ENCODE measurements around the gene ARID2. TPM values are rescaled to one million over a fixed set of nuclear protein-coding genes. Genes with fewer than 3 reads are reported as not detected.

Gene ARID2
- total RNA-seq, 2 experiments from 2014 or later, result 33.2 to 33.4 TPM

DNA sequence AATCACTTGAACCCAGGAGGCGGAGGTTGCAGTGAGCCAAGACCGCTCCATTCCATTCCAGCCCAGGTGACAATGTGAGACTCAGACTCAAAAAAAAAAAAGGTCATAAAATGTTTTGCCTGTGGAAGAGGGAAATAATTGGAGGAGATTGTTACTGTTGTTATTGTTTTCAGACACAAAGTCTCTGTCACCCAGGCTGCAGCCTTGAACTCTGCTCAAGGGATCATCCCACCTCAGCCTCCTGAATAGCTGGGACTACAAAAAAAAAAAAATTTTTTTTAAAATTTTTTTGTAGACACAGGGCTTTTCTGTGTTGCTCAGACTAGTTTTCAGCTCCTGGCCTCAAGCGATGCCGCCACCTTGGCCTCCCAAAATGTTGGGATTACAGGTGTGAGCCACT is 33.9 kb downstream of the ARID2 start:
- ATAC-seq (no peak), DNase-seq (no peak)
- no peaks in the 10 kb centered on the region for H3K27me3 Mint-ChIP-seq
- ChIA-PET POLR2A (no interaction called here), CTCF (interaction anchor here (0.8 to 1.9 kb wide), 9 partner anchors 10 to 226 kb away, joined by 3 to 11 read pairs (median 4); no protein-coding TSS in a partner anchor)
- peaks cover 47% of the 10 kb centered on the region for H3K4me1 Mint-ChIP-seq (ENCODE audit: low read depth)
- H3K36me3 Mint-ChIP-seq (ENCODE audit: low read depth), result peaks cover 19% of the 10 kb centered on the region
- H3K4me3 Mint-ChIP-seq, result no peak overlapping the region
- H3K9me3 Mint-ChIP-seq, result peaks cover 1% of the 10 kb centered on the region
- H3K27ac Mint-ChIP-seq, result no peak overlapping the region
- TF ChIP-seq, protein P1, sequence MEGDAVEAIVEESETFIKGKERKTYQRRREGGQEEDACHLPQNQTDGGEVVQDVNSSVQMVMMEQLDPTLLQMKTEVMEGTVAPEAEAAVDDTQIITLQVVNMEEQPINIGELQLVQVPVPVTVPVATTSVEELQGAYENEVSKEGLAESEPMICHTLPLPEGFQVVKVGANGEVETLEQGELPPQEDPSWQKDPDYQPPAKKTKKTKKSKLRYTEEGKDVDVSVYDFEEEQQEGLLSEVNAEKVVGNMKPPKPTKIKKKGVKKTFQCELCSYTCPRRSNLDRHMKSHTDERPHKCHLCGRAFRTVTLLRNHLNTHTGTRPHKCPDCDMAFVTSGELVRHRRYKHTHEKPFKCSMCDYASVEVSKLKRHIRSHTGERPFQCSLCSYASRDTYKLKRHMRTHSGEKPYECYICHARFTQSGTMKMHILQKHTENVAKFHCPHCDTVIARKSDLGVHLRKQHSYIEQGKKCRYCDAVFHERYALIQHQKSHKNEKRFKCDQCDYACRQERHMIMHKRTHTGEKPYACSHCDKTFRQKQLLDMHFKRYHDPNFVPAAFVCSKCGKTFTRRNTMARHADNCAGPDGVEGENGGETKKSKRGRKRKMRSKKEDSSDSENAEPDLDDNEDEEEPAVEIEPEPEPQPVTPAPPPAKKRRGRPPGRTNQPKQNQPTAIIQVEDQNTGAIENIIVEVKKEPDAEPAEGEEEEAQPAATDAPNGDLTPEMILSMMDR (IDR thresholded peaks at IDR 0.05), result no peak
- intact Hi-C loops (cut with micrococcal nuclease), result no loop called here

DNA sequence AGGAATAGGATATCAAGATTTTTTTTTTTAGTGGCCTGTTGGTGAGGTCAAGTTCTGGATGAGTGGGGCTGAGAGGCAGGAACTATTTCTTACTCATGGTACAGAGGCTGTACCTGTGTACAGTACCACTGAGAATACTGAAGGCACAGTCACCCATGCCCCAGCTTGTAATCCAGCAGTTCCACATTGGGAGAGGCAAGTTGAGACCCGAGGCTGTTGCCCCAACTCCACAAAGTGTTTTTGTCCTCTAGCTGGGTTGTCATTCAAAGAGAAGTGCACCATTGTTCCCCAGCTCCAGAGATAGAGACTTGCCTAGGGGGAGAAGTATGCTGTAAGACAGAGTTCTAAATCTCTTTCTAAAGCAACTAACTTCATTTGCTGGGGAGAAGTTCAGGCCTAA is 38.7 kb downstream of the ARID2 start:
- peaks cover 31% of the 10 kb centered on the region for H3K36me3 Mint-ChIP-seq (ENCODE audit: low read depth)
- TF ChIP-seq, protein P1 (IDR thresholded peaks at IDR 0.05), result no peak
- DNase-seq (no peak), ATAC-seq (no peak)
- ChIA-PET POLR2A (interaction anchor here (1.0 kb wide), 1 partner anchor 145 kb away, joined by 3 read pairs; no protein-coding TSS in a partner anchor), CTCF (interaction anchor here (1.2 kb wide), 2 partner anchors 24 to 224 kb away, joined by 3 to 4 read pairs; no protein-coding TSS in a partner anchor)
- no peak overlapping the region for H3K4me3 Mint-ChIP-seq
- no peaks in the 10 kb centered on the region for H3K27me3 Mint-ChIP-seq
- peaks cover 42% of the 10 kb centered on the region for H3K4me1 Mint-ChIP-seq (ENCODE audit: low read depth)
- peaks cover 7% of the 10 kb centered on the region for H3K9me3 Mint-ChIP-seq
- no peak overlapping the region for H3K27ac Mint-ChIP-seq
- intact Hi-C loops (cut with micrococcal nuclease), result no loop called here

DNA sequence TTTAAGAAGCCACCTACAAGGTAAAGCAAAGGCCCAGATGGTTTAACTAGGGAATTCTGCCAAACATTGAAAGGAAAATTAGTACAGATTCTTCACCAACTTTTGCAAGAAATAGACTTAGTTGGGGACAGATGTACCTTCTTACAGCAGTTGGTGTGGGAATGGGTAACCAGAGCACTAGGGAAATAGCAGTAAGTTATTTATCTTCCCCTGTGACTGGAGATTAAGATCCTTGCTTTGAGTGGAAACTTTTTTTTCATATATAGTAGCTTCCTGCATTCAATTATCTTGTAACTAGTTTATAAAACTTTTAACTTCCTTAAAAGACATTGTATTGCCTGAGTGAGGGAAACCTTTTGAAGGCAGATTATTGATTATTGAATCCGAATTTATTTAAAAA is 44.2 kb downstream of the ARID2 start:
- Mint-ChIP-seq H3K27ac (no peak overlapping the region), H3K36me3 (ENCODE audit: low read depth) (peaks cover 9% of the 10 kb centered on the region), H3K27me3 (no peaks in the 10 kb centered on the region), H3K9me3 (peaks cover 2% of the 10 kb centered on the region), H3K4me1 (ENCODE audit: low read depth) (peaks cover 32% of the 10 kb centered on the region), H3K4me3 (no peak overlapping the region)
- ChIA-PET CTCF (interaction anchor here (1.1 kb wide), 1 partner anchor 11 kb away, joined by 4 read pairs; no protein-coding TSS in a partner anchor), POLR2A (no interaction called here)
- ATAC-seq (no peak), DNase-seq (no peak)
- intact Hi-C loops (cut with micrococcal nuclease), result no loop called here
- TF ChIP-seq, protein P1 (IDR thresholded peaks at IDR 0.05), result no peak

DNA sequence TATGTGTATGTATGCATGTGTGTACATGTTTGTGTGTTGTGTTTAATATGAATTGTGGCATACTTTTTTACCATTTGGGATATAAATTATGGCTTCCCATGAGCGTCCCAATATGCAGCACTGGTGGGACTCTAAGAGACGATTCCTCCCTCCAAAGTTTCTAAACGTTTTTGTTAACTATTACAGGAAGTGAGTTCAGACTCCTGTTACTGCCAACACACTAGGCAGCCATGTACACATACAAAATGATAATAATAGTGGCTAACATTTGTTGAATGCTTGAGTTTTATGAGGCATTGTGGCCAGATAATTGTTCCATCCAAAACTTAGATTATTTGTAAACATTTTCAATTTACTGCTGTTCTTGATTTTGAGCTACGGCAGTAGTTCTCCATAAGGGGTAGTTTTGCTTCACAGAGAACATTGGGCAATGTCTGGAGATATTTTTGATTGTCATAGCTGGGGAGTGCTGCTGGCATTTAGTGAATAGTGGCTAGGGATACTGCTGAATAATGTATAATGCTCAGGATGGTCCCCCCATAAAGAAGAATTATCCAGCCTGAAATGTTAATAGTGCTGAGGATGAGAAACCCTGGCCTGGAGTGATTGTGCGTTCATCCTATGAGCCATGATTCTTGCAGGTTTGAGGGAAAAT is 45.1 kb downstream of the ARID2 start:
- ChIA-PET CTCF (interaction anchor here (1.1 to 1.6 kb wide), 2 partner anchors 12 kb away, joined by 4 to 6 read pairs; no protein-coding TSS in a partner anchor), POLR2A (interaction anchor here (0.6 to 0.7 kb wide), 2 partner anchors 44 to 120 kb away, joined by 3 to 4 read pairs; no protein-coding TSS in a partner anchor)
- H3K27me3 Mint-ChIP-seq, result no peaks in the 10 kb centered on the region
- peaks cover 3% of the 10 kb centered on the region for H3K36me3 Mint-ChIP-seq (ENCODE audit: low read depth)
- TF ChIP-seq, protein P1 (IDR thresholded peaks at IDR 0.05), result no peak
- ATAC-seq (no peak), DNase-seq (no peak)
- no peak overlapping the region for H3K4me3 Mint-ChIP-seq
- intact Hi-C loops (cut with micrococcal nuclease), result no loop called here
- H3K9me3 Mint-ChIP-seq, result no peaks in the 10 kb centered on the region
- peaks cover 28% of the 10 kb centered on the region for H3K4me1 Mint-ChIP-seq (ENCODE audit: low read depth)
- no peak overlapping the region for H3K27ac Mint-ChIP-seq

DNA sequence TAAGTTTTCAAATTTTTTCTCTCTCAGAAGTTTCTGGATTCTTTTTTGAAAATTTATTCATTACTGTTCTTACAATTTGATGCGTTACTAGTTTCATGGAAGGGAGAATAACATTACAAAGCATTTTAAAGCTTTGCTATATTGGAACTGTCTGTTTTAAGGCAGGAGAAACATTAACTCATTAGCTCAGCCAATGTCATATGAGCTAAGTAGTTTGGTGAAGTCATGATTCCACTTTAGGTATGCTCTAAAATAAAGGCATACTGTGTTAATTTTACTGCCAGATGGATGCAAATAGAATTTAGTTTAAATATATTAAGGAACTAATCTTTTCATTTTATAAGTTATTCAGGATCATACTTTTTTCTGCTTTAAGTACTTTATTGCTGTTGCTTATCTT is 46.0 kb downstream of the ARID2 start:
- CTCF ChIA-PET, result interaction anchor here (1.6 to 1.8 kb wide), 2 partner anchors 10 to 13 kb away, joined by 4 to 6 read pairs; no protein-coding TSS in a partner anchor
- Mint-ChIP-seq H3K27ac (no peak overlapping the region), H3K36me3 (ENCODE audit: low read depth) (peaks cover 2% of the 10 kb centered on the region), H3K27me3 (no peaks in the 10 kb centered on the region), H3K4me3 (no peak overlapping the region), H3K4me1 (ENCODE audit: low read depth) (peaks cover 25% of the 10 kb centered on the region), H3K9me3 (no peaks in the 10 kb centered on the region)
- TF ChIP-seq, protein P1 (IDR thresholded peaks at IDR 0.05), result no peak
- no peak for DNase-seq
- ATAC-seq, result no peak
- POLR2A ChIA-PET, result interaction anchor here (0.7 kb wide), 1 partner anchor 45 kb away, joined by 4 read pairs; no protein-coding TSS in a partner anchor
- intact Hi-C loops (cut with micrococcal nuclease), result no loop called here
